ENCODE results near the gene CFAP46.
A peak's percentile ranks its signal among the peaks of the same experiment; 100 is the strongest.
"Not testable (repeated sequence)": the region's sequence is repeated elsewhere in the genome, so short reads cannot be mapped to it uniquely, and the experiment has no call there.

The CFAP46 gene

DNA sequence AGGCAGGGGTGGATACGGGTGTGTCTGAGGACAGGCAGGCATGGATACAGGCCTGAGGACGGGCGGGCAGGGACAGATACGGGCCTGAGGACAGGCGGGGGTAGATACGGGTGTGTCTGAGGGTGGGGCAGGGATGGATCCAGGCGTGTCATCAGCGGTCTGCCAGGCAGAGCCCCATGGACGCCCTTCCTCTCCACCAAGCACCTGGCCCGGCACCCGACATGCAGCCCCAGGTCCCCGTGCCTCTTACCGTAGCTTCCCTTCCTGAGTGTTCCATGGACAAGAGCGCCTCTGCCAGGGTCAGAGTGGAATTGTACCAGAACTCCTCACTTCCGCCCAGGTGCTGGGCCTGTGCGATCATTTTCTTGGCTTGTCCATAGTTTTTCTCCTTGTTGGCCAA is 81.8 kb downstream of the CFAP46 start:
- peak; percentile 2 for DNase-seq

DNA sequence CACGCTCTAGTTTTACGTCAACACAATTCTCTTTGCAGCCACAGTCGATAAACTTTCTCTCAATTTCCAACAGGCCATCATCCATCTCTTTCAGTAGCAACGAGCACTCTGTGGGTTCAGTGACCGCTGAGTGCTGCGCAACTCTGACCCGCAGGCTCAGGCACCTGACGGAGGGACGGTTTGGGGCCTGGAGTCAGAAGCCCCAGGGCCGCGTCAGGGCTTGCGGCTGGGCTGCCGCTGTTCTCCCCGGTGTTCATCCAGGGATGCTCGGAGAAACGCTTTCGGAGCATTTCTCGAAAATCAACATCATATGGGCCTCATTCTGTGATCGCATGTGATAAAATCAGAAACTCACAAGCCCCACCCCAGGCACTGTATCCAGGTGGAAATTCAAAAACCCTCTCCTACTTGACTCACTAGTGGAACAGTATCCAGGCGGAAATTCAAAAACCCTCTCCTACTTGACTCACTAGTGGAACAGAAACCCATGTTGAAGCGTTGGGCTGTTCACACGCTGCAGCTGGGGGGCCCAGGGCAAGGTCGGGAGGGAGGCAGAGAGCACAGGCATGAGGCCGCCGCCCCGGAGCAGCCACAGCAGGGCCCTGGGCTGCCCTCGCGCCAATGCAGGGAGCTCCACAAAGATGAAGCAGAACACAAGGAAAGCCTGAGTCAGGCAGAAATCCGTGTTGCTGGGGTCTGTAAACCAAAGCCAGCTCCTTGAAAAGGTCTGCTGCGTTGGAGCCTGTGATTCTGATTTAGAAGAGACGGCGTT is 83.1 kb downstream of the CFAP46 start:
- peak; percentile 5 for DNase-seq

DNA sequence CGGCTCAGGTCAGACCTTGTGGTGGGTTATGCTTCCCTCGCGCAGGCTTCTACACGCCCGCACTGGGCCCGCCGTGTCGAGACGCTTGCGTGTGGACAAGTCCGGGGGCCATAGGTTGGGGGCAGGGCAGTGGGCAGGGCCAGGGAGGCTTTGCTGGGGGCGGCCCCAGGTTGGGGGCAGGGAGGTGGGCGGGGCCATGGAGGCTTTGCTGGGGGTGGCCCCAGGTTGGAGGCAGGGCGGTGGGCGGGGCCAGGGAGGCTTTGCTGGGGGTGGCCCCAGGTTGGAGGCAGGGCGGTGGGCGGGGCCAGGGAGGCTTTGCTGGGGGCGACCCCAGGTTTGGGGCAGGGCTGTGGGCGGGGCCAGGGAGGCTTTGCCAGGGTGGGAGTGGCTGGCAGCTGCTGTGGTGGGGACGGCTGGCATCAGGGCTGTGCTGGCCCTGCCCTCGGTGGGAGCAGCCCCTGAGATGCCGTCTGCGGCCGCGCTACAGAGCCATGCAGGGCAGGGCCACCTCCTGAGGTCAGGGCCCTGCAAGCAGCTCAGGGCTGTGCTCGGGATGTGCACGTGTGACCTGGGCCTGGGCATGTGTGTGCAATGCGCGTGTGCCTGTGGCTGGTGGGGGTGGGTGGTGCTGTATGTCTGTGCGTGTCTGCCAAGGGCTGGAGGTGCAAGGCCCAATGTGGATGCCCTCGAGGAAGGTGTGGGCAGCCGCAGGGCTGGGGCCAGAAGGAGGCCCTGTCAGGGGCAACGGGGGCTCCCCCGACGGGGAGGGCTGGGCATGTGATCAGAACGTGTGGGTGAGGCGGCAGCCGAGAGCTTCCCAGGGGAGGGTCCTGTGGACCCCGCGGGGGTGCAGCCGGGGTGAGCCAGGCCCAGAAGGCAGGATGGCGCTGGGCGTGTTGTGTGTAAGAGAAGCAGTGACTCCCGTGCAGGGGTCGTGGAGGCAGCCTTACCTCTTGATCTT is 84.0 kb downstream of the CFAP46 start:
- peak; percentile 9 for DNase-seq

DNA sequence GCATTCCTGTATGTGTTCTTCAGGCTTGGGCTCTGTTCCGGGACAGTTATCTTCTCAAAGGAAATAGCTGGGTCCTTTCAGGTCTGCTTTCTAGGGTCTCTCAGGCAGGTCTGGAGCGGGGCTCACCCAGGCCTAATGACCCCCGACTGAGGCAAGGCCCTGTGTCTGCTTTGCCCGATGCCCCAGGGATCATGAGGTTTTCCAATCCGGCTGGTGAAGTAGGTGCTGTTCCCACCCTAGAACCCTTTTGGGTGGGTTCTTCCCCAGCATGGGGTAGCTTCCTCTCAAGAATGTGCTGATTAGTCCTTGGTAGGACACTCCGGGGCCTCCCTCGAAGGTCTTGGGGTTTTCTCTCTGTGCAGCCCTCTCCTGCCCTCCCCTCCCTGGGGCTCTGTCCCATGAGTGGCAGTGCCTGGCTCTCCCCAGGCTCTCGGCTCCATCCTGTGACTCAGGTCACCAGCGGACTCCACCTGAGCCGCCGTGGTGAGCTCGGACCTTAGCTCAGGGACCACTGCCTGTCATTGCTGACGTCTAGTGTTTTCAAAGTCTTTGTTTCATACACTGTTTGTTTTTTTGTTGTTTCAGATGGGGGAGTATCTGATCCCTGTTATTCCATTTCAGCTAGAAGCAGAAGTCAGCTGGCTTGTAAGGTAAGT is 85.4 kb downstream of the CFAP46 start:
- DNase-seq = no peak

DNA sequence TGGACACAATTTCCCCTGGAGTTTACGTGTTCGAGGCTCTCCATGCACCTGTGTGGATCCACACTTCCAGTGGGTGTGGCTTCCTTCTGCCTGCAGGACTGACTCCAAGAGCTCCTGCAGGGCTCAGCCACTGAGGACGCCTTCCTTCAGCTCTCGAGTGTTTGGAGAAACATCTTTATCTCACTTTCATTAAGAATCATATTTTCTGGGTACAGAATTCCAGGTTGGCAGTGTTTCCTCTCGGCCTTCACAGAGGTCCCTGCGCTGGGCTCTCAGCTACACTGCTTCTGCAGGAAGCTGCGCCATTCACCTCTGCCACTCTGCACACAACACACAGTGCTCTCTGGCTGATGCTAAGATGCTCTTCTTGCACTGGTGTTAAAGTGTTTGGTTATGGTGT is 86.5 kb downstream of the CFAP46 start:
- no peak for DNase-seq

DNA sequence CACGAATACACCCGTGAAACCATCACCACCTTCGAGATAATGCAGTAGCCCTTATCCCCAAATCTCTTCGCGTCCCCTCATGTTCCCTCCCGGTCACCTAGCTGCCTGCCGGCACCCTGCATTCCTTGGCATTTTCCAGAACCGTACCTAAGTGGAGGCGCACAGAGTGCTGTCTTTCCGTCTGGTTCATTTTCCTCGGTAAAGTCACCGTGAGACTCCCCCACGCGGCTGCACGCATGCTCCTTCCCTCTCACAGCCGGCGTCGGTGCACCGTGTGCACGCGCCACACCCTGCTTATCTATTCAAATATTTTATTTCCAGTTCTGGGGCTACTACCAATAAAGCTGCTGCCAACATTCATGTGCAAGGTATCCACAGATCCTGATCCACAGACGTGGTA is 90.9 kb downstream of the CFAP46 start:
- DNase-seq = peak; percentile 5

DNA sequence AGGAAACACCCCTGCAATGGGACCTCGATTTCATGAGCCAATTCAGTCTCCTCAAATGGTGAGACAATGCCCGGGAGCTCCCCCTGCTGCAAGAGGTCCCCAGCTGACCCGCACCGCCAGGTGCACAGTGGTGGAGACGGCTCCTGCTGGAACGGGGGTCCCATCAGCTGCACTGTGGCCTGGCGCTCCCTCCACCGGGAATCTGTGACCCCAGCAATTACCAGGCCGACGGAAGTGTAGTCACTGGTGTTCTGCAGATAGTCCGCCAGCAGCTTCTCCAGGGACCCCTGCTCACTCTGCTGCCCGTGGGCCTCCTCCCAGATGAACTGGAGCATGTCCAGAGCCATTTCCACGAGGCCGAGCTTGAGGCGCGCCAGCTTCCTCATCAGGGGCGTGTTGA is 91.5 kb downstream of the CFAP46 start:
- peak; percentile 6 for DNase-seq

DNA sequence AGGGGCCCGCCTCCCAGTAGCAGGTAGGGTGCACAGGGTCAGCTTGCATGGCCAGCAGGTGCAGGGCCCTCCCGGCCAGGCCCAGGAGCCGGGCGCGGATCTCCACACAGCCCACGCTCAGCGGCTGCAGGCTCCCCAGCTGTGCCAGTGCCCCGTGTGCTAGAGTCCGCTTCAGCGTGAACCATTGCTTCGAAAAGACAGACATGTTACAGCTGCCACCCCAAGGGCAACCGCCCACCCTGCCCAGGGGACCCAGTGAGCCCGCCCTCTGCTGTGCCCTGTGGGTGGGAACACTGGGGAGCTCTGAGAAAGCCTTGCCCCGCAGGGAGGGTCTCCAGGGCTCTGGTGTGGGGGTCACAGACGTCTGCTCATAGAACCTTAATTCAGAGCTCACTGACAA is 92.1 kb downstream of the CFAP46 start:
- DNase-seq = peak; percentile 7

DNA sequence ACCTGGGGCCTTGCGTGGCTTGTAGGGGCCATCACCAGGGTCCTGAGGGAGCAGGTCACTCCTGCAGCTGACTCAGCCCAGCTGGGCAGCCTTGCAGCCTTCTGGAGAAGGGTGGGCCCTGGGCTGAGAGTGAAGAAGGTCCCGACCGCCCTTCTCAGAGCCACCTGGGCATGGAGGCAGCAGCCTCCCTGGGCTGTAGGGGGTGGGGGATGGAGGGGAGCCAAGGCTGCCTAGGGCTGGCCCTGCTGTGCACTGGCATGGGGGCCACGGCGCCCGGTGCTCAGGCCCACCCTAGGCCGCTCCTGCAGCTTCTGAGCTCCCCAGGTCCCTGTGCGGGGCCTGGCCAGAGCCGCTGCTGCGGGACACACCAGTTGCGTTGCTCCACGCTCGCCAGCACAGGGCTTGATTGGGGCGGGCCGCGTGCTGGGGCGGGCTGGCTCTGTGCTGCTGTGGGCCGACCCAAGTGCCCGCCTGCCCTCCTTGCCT is 92.8 kb downstream of the CFAP46 start:
- DNase-seq = peak; percentile 6

DNA sequence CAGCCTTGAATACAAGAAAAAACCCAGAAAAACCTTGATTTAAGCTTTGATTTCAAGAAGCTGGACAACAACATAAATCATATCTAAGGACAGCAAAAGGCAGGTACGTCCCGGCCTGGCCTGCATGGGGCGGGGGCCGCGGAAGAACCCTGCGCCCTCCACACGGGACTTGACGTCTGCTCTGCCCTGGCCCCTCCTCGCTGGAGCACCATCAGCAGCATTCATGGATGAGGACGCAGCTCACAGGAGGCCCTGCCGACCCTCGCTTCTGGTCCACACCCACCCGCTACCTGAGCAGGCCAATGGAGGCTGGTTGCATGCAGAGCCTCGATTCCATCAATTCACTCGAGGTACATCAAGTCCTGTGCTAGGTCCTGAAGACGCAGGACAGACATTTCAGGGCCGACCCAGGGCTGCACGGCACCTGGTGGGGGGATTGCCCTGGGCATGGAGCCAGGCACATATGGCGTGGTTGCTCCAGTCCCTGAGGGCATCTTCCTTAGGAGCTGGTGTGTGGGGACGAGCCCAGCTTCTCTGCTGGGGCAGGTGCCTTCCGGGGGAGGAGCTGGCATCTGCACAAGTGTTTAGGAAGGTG is 93.3 kb downstream of the CFAP46 start:
- peak; percentile 5 for DNase-seq

DNA sequence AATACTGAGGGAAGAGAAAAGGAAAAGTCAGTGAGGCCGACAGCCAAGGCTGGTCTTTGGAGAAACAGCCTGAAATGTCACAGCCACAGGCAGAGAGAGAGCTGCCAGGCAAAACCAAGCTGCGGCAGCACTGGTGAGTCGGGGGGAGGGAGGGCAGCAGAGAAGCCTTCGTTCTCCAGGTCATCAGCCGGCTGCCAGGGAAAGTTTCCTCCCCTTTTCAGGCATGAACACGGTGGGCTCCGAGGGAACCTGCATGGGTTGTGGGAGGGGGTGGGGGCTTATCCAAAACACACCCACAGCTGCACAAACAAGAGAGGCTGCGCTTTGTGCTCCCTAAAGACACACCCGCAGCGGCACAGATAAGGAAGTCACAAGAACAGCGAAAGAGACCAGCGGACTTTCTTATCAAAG is 94.1 kb downstream of the CFAP46 start:
- no peak for DNase-seq

DNA sequence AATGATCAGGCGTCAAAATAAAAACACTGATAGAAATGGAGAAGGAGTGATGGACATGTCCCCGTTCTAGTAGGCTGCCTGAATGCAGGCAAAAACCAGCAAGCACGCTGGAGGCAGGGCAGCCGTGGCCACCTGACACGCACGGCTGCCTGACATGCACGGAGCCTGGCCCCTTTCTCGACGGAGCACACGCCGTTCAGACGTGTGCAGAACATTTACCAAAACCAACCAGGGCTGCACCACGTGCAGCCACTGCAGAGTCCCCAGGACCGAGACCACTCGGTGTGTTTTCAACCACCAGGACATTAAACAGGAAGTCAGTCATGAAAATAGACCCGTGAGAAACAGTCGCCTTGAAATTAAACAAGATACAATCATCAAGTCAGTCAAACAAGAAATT is 94.5 kb downstream of the CFAP46 start:
- no peak for DNase-seq

DNA sequence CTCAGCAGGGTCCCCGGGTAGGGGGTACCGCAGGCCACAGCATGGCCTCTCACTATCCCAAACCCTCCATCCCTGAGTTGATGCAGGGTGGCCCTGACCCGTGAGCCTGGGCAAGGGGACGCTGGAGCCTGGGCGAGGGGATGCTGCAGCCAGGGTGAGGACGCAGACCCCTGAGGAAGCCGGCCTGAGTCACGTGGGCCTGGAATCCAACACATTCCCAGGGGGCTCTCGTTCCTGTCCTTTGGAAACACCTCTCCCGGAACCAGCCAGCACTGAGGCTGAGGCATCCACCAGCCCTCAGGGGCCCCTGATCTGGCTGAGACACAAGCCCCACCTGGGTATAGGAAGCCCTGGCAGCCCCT is 95.0 kb downstream of the CFAP46 start:
- no peak for DNase-seq

DNA sequence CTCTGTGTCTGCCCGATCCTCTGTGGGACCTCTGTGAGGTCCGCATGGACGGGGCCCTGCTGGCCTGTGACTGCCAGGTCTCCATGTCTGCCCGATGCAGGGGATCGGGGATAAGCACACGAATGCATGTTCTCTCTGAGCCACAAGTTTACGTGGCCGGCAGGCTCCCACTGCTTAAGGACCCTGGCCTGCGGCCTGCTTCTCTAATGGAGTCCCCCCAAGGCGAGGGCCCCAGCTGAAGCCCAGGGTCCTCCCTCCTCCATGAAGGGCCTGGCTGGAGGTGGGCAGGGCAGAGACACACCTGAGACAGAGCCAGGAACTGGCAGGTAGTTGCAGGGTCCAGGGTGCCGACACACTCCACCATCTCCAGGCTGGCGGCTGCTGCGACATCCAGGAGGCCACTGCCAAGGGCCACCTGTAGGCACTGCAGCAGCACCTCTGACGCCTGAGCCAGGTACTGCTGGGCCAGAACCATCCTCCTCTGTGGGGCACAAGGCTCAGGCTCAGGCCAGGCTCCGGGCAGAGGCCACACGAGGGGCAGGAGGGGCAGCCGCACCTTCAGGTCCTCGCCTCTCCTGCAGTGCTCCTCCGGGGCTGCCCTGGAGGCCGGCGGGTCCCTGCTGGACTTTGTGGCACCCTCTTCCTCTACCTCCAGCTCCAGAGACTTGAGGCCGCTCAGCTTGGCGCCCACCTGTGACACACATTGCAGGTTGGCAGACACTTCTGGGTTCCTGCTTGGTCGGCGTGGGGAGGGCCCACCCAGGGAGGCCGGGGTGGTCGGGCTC is 95.5 kb downstream of the CFAP46 start:
- no peak for DNase-seq

DNA sequence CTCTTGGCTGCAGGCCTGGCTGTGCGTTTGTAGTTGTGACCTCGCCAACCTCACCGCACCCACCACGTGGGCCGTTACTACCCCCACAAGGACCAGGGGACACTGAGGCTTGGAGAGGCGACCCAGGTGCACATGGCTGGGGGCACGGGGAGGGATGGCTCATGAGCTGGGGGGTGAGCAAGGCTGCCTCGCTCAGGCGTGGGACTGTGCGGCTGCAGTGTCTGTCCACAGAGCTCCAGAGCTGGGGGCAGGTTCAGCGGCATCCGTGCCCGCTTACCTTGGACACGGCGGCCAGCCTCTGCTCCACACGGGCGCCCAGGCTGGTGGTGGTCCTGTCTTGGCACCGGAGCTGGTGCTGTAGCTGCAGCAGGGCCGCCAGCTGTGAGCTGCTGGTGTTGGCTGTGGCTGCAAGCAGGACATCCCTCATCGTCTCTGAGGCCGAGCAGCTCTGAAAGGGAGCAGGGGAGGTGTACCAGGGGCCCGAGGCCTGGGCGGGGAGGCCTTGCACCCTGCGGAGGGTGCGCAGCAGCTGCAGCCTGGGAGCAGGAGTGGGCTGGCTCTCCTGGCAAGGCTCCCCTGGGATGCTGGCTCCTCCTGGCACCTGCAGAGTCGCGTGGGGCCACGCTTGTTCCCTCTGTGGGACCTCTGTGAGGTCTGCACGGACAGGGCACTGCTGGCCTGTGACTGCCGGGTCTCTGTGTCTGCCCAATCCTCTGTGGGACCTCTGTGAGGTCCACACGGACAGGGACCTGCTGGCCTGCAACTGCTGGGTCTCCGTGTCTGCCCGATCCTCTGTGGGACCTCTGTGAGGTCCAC is 96.4 kb downstream of the CFAP46 start:
- DNase-seq = no peak

DNA sequence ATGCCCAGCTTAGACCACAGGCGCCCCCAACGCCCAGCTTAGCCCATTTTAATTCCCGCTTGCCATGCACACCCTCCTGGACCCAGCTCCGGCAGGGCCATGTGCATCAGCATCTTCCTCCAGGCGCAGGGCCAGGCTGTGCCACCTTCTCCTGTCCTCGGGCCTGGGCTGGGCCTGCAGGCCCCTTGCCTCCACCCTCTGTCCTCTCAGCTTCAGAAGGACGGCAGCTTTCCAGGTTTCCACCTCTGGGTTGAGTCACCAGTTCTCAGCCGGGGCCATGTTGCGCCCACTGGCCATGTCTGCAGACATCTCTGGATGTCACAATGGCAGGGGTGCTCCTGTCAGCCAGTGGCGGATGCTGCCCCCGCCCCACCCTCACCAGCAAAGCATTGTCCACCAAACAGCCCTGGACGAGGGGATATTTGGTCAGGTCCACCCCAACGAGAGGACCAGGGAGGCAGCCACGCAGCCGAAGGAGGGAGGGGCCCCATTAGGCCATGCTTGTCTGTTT is 97.3 kb downstream of the CFAP46 start:
- no peak for DNase-seq

DNA sequence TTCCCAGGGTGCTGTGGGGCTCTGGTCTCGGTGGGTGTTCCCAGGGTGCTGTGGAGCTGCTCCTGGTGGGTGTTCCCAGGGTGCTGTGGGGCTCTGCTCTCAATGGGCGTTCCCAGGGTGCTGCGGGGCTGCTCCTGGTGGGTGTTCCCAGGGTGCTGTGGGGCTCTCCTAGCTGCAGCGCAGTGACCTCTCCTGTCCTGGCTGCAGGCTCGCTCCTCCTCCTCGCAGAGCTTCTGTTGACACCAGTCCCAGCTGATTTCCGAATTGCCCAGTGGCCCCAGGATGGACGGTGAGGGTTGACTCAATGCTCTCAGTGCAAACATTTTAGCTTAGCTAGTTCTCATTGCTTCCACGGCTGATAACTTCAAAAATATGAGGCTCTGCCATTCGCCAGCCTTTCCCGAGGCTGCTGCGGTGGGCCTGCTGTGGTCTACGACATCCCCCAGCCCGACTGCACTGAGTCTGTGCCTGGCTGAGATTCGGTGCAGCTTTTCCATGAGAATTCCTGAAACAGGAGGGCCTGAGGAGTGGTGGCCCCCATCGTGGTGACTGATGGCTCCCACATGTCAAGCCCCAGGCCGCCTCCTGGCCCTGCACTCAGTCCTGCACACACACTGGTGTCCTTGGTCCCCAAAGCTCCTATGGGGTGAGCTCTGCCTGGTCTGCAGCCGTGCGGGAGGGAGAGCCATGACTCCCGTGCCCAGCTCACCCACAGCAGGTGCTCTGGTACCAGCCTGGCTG is 98.1 kb downstream of the CFAP46 start:
- no peak for DNase-seq

DNA sequence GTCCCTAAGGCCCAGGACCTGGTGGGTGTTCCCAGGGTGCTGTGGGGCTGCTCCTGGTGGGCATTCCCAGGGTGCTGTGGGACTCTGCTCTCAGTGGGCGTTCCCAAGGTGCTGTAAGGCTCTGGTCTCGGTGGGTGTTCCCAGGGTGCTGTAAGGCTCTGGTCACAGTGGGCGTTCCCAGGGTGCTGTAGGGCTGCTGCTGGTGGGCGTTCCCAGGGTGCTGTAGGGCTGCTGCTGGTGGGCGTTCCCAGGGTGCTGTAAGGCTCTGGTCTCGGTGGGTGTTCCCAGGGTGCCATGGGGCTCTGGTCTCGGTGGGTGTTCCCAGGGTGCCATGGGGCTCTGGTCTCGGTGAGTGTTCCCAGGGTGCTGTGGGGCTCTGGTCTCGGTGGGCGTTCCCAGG is 99.1 kb downstream of the CFAP46 start:
- DNase-seq = not testable (repeated sequence)

DNA sequence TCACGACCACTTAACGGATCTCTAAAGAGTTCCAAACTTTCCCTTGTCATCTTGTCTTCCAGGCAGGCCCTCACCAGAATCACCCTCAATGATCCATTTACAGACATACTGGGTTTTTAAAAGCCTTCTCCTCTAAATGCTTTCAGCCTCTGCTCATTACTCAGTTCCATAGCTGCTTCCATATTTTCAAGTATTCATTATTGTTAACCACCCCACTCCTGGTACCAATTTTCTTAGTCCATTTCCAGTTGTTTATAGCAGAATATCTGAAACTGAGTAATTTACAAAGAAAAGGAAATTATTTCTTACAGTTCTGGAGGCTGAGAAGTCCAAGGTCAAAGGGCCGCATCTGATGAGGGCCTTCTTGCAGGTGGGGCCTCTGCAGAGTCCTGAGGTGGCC is 100.0 kb downstream of the CFAP46 start:
- no peak for DNase-seq

DNA sequence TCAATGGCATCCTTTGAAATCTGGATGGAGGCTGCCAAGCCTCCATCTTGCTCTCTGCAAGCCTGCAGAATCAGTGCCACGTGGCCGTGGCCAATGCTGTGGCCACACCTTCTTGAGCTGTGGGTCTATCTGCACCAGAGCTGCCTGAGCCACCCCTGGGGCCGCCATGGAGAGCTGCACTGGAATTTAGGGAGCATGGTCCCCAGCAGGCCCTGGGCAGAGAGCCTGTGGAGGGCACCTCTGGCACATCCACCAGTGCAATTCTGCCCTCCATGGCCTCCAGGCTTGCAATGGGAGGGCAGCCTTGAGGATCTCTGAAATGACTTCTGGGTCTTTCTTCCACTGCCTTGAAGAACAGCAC is 100.8 kb downstream of the CFAP46 start:
- no peak for DNase-seq
